KMS-11 (cell line): ENCODE results near the gene GTF2IRD1.

Experiments used
- H2AFZ ChIP-seq: fragments of 200-600 bp; sonication (generic); 2 replicates; pipeline ENCODE4 v1.6.1; 2016; ENCODE audit warnings: antibody characterized with exemption, mixed run types, low read depth
- H3K27ac ChIP-seq: fragments of 200-600 bp; sonication (generic); 2 replicates; pipeline ENCODE4 v1.6.1; 2016; ENCODE audit warnings: mild to moderate bottlenecking, mixed run types
- H3K27me3 ChIP-seq: fragments of 200-600 bp; sonication (generic); 2 replicates; pipeline ENCODE4 v1.6.1; 2017; ENCODE audit warnings: mild to moderate bottlenecking, low read depth, mixed run types, moderate library complexity; ENCODE audit not compliant: insufficient read depth
- H3K36me3 ChIP-seq: fragments of 200-600 bp; sonication (generic); 2 replicates; pipeline ENCODE4 v1.6.1; 2017; ENCODE audit warnings: mild to moderate bottlenecking, mixed run types; ENCODE audit not compliant: insufficient read depth
- H3K4me1 ChIP-seq: fragments of 200-600 bp; sonication (generic); 2 replicates; pipeline ENCODE4 v1.6.1; 2016; ENCODE audit warnings: mild to moderate bottlenecking, low read depth, mixed run types; ENCODE audit not compliant: poor library complexity, severe bottlenecking
- H3K4me2 ChIP-seq: fragments of 200-600 bp; sonication (generic); 2 replicates; pipeline ENCODE4 v1.7.0; 2016; ENCODE audit warnings: mild to moderate bottlenecking, mixed run types
- H3K4me3 ChIP-seq: fragments of 200-600 bp; sonication (generic); IDR thresholded peaks from 2 replicates; pipeline ENCODE4 v1.6.1; 2017; ENCODE audit warnings: low read depth, low read length, mixed read lengths; ENCODE audit not compliant: insufficient read depth
- H3K79me2 ChIP-seq: fragments of 200-600 bp; sonication (generic); 2 replicates; pipeline ENCODE4 v1.6.1; 2016; ENCODE audit warnings: low read depth, mixed run types; ENCODE audit not compliant: insufficient read depth
- H3K9ac ChIP-seq: fragments of 200-600 bp; sonication (generic); 2 replicates; pipeline ENCODE4 v1.6.1; 2016; ENCODE audit warnings: mild to moderate bottlenecking, mixed run types
- H4K20me1 ChIP-seq: fragments of 200-600 bp; sonication (generic); 2 replicates; pipeline ENCODE4 v1.6.1; 2016; ENCODE audit warnings: mild to moderate bottlenecking, mixed run types; ENCODE audit not compliant: insufficient read depth
- CTCF ChIP-seq: fragments of 200-600 bp; sonication (generic); conservative IDR thresholded peaks from 2 replicates; pipeline ENCODE4 v1.6.1; 2017; ENCODE audit warnings: low read depth, mild to moderate bottlenecking, antibody characterized with exemption, low read length, moderate library complexity, mixed read lengths

Gene GTF2IRD1

GRCh38 chr7:74619235-74619860 lies 165.6 kb downstream of the GTF2IRD1 start:
- H3K4me2 ChIP-seq: no peak overlapping the region
- no peaks in the 10 kb centered on the region for H3K36me3 ChIP-seq
- no peak overlapping the region for H3K27ac ChIP-seq
- H3K9ac ChIP-seq: no peak overlapping the region
- H3K4me3 ChIP-seq: no peak overlapping the region
- TF ChIP-seq CTCF: no peak
- H3K4me1 ChIP-seq: peaks cover 15% of the 10 kb centered on the region
- H3K27me3 ChIP-seq: no peaks in the 10 kb centered on the region
- no peaks in the 10 kb centered on the region for H3K79me2 ChIP-seq
- no peaks in the 10 kb centered on the region for H4K20me1 ChIP-seq
- no peak overlapping the region for H2AFZ ChIP-seq

- no peak overlapping the region for H3K9ac ChIP-seq
- no peak for TF ChIP-seq CTCF
- no peak overlapping the region for H3K27ac ChIP-seq
Measured at GRCh38 chr7:74622228-74622749, 168.6 kb downstream of the GTF2IRD1 start.

GRCh38 chr7:74623135-74623534 lies 169.4 kb downstream of the GTF2IRD1 start:
- no peak overlapping the region for H3K4me2 ChIP-seq
- H3K9ac ChIP-seq: no peak overlapping the region
- H3K4me1 ChIP-seq: peaks cover 11% of the 10 kb centered on the region
- no peak overlapping the region for H2AFZ ChIP-seq
- TF ChIP-seq CTCF: no peak
- no peaks in the 10 kb centered on the region for H4K20me1 ChIP-seq
- no peaks in the 10 kb centered on the region for H3K27me3 ChIP-seq
- H3K27ac ChIP-seq: no peak overlapping the region
- H3K4me3 ChIP-seq: no peak overlapping the region
- no peaks in the 10 kb centered on the region for H3K36me3 ChIP-seq
- no peaks in the 10 kb centered on the region for H3K79me2 ChIP-seq

More at GRCh38 chr7:74622228-74622749, 168.6 kb downstream of the GTF2IRD1 start:
- no peak overlapping the region for H3K4me3 ChIP-seq
- H3K27me3 ChIP-seq: no peaks in the 10 kb centered on the region
- no peaks in the 10 kb centered on the region for H3K36me3 ChIP-seq
- no peaks in the 10 kb centered on the region for H4K20me1 ChIP-seq
- H2AFZ ChIP-seq: no peak overlapping the region
- no peaks in the 10 kb centered on the region for H3K79me2 ChIP-seq
- no peak overlapping the region for H3K4me2 ChIP-seq
- H3K4me1 ChIP-seq: peaks cover 5% of the 10 kb centered on the region

- no peak overlapping the region for H3K4me3 ChIP-seq
- H4K20me1 ChIP-seq: no peaks in the 10 kb centered on the region
- H3K36me3 ChIP-seq: no peaks in the 10 kb centered on the region
- no peak overlapping the region for H3K4me2 ChIP-seq
- TF ChIP-seq CTCF: no peak
- no peak overlapping the region for H3K9ac ChIP-seq
- no peak overlapping the region for H2AFZ ChIP-seq
- no peak overlapping the region for H3K27ac ChIP-seq
- H3K4me1 ChIP-seq: peaks cover 19% of the 10 kb centered on the region
- H3K27me3 ChIP-seq: no peaks in the 10 kb centered on the region
- H3K79me2 ChIP-seq: no peaks in the 10 kb centered on the region
Measured at GRCh38 chr7:74625446-74625845, 171.7 kb downstream of the GTF2IRD1 start.
